Measurements from ENCODE around the gene ATOH7.
"Not testable (repeated sequence)": the region's sequence is repeated elsewhere in the genome, so short reads cannot be mapped to it uniquely, and the experiment has no call there.

ATOH7 gene

DNA sequence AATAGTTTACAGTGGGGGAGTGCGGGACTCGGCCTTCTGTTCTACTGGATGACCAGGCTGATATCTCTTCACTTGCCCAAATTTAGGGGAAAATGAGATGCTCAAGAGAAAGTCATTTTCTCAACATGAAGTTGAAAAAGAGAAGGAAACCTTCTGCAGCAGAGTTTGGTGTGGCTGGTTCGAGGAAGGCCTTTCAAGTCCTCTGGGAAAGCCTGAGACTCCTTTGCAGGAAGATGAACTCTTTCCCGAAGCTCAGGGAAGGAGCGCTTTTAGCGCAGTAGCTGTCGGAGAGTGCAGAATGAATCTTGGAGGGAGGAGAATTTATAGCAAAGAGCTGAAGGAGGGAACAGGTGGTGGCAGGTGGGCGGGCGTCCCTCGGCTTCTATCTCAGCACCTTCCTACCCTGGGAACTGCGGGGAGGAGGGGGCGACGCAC, at the start of gene ATOH7:
ATOH7 (minus strand) TSS at position 297 of the 435 bp plus-strand sequence. CDS start 436 bp downstream, outside the sequence.
- in situ Hi-C loops (cut with MboI; ENCODE audit: low sequenced_read_pairs), result no loop called here

DNA sequence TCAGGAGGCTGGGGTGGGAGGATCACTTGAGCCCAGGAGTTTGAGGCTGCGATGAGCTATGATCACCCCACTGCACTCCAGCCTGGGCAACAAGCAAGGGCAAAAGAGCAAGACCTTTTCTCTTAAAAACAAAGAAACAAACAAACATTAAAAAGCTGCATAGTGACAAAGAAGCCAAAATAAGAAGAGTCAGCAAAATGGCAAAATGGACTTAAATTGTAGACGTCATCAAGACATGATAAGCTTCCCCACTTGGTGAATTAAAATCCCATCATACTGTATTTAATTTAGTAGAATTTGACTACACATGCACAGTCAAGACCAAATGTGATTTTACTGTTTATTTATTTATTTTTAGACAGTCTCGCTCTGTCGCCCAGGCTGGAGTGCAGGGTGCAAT, 48.8 kb upstream of the ATOH7 start:
- in situ Hi-C loops (cut with MboI; ENCODE audit: low sequenced_read_pairs), result no loop called here

DNA sequence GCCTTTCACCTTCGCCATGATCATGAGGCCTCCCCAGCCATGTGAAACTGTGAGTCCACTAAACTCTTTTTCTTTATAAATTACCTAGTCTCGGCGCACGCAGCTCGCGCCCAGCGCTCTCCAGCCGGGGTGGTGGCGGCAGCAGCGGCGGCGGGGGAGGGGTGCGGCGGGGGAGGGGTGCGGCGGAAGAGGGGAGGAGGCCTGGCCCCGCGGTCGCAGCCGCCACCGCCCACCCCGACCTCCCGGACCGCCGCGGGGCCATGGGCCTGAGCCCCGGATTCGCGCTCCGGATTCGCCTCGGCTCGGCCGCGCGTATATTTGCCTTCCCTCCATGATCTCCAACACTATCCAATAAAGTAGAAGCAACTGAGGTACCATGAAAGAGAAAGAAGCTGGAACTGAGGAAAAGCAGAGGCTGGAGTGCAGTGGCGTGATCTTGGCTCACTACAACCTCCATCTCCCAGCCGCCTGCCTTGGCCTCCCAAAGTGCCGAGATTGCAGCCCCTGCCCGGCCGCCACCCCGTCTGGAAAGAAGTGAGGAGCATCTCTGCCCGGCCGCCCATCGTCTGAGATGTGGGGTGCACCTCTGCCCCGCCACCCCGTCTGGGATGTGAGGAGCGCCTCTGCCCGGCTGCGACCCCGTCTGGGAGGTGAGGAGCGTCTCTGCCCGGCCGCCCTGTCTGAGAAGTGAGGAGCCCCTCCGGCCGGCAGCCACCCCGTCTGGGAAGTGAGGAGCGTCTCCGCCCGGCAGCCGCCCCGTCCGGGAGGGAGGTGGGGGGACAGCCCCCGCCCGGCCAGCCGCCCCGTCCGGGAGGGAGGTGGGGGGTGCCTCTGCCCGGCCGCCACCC, 47.2 kb upstream of the ATOH7 start:
- in situ Hi-C loops (cut with MboI; ENCODE audit: low sequenced_read_pairs), result not testable (repeated sequence)

DNA sequence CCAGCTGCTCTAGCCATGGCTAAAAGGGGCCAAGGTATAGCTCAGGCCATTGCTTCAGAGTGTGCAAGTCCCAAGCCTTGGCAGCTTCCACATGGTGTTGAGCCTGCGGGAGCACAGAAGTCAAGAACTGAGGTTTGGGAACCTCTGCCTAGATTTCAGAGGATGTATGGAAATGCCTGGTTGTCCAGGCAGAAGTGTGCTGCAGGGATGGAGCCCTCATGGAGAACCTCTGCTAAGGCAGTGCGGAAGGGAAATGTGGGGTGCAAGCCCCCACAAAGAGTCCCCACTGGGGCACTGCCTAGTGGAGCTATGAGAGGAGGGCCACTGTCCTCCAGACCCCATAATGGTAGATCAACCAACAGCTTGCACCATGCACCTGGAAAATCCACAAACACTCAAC, 45.9 kb upstream of the ATOH7 start:
- in situ Hi-C loops (cut with MboI; ENCODE audit: low sequenced_read_pairs), result not testable (repeated sequence)

DNA sequence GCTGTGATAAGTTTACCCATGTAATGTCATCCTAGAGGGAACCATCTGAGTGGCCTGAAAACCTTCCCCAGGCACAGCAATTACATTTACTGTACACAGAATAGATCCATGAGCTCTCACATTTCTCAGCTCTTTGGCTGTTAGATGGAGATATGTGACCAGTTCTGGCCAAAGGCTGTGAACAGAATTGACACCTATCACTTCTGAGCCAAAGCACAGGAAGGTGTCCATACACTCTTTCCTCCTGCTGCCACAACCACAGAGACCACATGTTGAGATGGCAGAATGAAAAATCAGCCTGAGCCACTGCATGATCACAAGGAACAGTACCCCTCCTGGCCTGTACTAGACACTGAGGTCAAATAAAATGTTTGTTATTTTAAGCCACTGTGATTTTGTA, 44.3 kb upstream of the ATOH7 start:
- in situ Hi-C loops (cut with MboI; ENCODE audit: low sequenced_read_pairs), result no loop called here

DNA sequence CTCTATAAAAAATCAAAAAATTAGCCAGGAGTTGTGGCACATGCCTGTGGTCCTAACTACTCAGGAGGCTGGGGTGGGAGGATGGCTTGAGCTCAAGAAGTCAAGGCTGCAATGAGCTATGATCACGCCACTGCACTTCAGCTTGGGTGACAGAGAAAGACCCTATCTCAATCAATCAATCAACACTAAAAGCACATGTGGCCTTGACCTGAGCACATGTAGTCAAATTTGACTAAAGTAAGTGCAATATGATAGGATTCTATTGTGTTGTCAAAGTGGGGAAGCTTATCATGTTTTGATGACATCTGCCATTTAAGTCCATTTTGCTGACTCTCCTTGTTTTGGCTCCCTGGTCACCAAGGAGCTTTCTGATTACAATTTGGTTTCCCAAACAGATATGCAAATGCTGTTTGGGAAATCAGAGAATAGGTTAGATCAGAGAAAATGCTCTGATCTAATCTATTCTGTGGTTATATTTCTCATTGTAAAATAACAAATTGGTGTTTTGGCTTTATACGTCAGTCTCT, 43.8 kb upstream of the ATOH7 start:
- in situ Hi-C loops (cut with MboI; ENCODE audit: low sequenced_read_pairs), result no loop called here

DNA sequence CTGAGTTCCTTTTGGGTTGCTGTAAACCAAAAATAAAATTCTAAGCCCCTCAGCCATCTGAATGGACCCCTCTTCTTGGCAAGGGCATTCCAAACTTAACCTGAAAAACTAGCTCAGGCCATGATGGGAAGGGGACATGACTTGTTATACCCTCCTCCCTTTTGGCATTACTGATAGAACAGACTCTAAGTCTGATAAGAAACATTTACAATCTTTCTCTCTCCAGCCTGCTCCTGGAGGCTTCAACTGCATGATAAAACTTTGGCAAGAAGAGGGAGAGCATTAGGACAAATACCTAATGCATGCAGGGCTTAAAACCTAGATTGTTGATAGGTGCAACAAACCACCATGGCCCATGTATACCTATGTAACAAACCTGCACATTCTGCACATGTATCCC, 40.9 kb upstream of the ATOH7 start:
- in situ Hi-C loops (cut with MboI; ENCODE audit: low sequenced_read_pairs), result no loop called here

DNA sequence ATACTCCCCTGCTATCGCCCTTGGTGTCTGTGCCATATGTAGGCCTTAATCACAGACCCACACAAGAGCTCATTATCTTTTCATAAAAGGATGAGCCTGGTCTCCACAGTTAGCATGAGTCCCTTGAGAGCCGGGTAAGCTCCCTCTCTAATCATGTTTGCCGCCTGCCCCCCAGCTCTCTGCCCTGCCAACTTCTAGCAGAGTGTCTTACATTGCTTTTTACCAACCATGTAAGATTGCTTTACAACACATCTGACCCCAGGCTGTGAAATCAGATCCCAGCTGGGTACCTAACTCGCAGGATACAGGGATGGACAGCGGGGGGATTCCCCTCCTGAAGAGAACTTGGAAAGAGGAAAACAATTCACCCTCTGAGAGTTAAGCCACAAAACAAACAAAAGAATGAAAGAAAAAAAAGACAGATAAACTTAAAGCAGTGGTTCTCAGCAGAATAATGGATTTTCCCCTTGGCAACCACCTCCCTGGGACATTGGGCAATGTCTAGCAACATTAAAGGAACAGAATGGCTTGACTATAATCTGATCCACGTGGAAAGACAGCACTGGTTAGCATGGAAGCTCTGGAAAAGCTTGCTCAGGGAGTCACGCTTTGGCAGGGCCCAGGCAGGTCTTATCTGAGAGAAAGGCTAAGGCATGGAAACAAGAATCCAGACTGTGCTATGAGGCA, 39.4 kb upstream of the ATOH7 start:
- in situ Hi-C loops (cut with MboI; ENCODE audit: low sequenced_read_pairs), result no loop called here

DNA sequence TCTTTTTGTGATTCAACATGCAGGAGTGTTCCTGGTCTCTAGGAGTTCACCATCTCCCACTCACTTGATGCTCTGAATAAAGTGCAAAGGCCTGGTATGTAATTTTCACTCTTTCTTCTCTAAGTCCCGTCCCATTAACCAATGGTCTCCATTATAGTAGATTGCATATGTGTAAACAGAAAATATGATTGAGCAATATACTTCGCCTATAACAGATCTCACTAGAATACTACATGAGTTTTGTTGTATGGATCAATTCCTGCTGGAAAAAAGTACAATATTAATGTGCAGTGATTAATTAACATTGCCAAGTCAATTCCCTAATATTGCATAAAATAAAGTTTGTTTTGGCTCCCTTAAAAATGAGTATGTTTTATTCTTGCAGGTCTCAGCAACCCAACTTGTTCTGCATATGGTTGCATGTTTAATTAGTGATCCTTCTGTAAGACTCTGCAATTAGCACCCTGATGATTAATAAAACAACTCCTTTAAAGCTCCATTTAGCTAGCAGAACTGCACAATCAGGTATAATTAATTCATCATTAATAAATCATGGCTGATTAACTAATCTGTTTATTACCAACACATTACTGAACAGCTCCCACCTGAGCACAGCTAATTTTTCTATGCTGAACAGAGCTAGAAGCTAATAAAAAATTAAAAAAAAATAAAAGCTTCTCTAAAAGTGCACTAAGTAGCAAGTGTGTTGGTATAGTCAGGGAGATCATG, 37.8 kb upstream of the ATOH7 start:
- in situ Hi-C loops (cut with MboI; ENCODE audit: low sequenced_read_pairs), result no loop called here

DNA sequence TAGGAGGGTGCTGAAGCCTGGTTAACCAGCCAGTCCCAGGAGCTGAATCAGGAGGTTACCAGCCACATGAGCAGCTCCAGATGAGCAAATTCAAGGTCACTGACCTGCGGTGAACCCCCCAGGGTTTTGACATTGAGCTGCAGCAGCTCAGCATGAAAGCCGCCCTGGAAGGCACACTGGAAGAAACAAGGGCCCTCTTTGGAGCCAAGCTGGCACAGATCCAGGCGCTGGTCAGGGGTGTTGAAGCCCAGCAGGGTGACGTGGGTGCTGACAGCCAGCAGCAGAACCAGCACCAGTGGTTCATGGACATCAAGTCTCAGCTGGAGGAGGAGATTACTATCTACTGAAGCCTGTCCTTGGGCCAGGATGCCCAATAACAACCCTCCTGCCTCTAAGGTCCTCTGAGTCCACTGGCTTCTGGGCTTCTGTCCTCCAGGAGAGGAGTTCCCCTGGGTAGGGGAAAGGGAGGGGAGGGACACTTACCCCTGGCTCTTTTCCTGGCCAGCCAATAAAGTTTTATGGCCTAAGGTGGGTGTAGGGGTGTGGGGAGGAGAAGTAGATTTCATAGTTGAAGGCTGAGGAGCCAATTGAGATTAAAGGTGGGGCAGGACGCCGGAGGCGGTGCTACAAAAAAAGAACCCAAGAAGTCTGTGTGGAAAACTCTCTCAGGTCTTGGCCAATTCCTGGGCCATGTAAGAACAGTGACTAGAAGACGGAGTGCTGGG, 29.4 kb upstream of the ATOH7 start:
- in situ Hi-C loops (cut with MboI; ENCODE audit: low sequenced_read_pairs), result no loop called here

DNA sequence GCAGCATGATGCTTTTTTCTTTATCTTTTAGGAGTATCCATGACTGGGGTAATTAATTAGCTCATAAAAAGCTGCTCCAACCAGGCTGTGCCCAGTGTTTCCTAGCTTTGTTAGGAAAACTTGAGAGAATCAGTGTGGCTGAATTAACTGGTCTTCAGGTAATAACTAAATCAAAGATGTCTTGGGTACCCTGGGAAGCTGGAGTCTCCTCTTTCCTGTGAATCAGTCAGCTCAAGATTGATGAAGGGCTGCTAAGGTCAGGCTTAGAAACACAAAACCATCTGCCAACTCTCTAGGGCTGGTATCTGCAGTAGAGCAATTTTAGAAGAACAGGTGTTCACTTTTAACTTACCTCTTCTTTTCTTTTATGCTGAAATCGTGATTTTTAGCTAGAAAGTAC, 21.4 kb upstream of the ATOH7 start:
- in situ Hi-C loops (cut with MboI; ENCODE audit: low sequenced_read_pairs), result no loop called here

DNA sequence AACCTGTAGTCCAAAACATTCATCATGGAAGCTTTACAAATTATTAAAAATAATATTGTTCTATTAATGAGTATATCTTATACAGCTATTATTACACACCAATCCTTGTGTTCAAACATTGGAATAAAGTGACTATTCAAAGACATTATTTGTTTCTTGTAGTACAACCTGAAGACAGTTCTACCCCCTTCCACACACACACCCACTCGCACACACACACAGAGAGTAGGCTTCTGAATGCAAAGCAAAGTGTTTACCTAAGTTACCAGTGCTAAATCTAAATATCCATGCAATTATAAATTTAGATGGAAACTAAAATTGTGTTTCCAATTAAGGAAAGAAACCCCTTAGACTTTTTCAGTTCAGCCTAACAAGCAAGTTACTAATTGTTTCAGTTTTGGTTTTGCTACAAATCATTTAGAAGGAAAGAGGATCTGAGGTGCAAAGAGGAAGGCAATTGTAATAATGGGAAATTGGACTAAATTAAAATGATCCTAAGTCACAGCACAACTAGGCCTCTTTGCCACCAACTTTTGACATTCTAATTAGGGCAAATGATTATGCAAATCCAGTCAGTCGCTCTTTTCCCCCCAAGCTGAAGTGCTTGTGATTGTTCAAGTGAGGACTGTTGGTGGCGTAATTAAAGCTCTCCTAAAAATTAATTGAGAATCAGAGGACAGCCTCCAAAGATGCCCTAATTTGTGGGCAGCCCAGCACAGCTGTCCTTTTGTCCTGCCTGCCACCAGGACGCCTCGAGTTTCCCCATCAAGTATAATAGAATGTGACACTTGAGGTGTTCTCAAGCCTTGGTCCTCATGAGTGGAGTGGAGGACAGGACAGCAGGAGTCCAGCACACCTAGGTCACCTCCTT, 19.9 kb upstream of the ATOH7 start:
- in situ Hi-C loops (cut with MboI; ENCODE audit: low sequenced_read_pairs), result no loop called here

DNA sequence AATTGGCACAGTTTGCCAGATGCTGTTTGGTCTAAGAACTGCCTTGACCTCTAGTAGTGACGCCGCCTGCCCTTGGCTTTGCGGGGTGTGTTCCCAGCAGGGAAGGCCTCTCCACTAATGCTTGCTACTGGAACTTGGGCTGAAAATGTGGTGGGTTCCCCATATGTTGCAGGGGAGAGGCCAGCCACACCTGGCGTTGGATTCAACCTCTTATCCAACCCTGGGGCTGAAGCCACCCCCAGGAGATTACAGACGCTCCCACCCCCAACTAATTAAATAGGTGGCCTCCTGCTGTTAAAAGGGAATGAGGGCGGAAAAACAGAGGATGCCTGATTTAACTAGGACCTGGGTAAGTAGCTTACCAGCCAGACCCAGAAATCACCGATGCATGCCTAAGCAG, 19.2 kb upstream of the ATOH7 start:
- in situ Hi-C loops (cut with MboI; ENCODE audit: low sequenced_read_pairs), result no loop called here

DNA sequence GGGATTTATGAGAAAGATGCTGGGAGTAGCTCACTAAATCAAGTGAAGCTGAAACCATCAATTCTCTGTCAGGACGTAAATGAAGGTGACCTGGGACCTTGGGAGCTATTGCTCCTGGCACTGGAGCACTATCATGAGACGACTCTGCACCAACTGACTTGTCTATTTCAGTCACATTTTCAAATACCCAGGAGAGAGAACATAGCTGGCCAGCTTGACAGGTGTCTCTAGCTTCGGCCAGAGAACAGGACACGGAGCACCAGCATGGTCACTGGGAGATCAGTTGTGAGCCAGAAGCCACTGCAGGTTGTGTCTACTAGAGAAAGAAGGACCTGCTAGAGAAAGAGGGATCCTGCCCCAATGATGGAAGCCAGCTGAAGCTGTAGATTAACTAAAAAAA, 17.4 kb upstream of the ATOH7 start:
- in situ Hi-C loops (cut with MboI; ENCODE audit: low sequenced_read_pairs), result no loop called here

DNA sequence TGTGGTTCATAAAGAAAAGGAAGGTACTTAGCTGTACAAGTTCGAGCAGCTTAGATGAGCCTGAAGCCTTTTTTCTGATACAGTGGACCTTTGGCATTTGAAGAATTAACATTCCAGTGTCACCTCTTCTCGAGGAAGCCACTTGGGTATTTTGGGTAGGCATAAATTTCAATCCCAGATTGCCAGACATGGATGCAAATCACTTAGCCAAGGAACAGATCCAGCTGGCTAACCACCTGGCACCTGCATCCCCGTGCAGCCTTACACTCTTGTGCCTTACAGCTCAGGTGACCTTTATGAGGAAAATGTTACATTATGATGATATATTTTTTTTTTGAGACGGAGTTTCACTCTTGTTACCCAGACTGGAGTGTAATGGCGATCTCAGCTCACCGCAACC, 16.0 kb upstream of the ATOH7 start:
- in situ Hi-C loops (cut with MboI; ENCODE audit: low sequenced_read_pairs), result no loop called here

DNA sequence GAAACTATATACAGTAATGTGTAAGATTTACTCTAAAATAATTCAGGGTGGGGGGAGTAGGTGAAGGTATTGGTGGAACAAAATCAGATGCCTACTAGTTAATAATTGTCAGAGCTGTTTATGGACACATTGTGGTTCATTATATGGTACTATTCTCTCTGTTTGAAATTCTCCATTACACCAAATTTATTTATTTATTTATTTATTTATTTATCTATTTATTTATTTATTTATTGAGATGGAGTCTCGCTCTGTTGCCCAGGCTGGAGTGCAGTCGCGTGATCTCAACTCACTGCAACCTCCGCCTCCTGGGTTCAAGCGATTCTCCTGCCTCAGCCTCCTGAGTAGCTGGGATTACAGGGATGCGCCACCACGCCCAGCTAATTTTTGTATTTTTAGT, 14.5 kb upstream of the ATOH7 start:
- in situ Hi-C loops (cut with MboI; ENCODE audit: low sequenced_read_pairs), result not testable (repeated sequence)

DNA sequence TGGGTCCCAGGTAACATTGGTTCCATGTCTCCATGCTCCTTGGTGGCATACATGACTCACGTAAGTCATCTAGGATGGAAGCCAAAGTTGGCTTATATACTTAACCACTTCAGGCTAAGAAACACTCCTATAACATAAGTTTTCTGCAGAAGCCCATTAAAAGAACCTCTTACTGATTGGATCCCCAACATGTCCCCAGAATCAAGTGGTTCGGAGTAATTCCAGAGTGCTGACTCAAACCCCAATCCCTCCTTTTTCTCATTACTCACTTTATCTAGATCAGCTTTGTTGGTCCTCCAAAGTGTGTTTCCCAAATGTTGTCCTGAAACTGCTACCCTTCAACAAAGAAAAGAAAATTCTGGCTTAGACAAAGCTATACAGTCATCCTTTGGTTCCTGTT, 10.1 kb upstream of the ATOH7 start:
- in situ Hi-C loops (cut with MboI; ENCODE audit: low sequenced_read_pairs), result no loop called here

DNA sequence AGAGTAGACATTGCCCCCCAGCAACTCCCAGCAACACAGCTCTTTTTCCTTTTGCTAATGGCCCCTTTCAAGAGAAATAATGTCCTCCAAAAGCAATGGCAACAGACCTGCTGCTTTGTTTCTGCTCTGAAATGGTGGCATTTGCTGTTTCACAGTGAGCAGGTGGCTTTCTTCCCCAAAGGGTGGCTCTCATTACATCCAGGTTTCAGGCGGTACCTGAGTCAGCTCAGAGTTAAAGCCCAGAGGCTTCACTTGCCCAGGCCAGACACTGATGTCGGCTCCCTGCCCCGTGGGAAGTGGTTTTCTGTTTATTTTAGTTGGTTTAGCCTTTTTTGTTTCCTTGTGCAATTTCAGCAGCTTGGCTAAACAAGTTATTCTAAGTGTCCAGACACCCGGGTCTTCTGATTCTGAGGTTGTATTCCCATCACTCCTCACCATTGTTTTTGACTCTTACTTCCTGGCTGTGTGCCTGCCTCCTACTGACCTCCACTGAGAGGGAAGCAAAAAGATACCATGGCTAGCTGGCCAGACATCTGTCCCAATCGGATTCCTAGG, 7.8 kb upstream of the ATOH7 start:
- in situ Hi-C loops (cut with MboI; ENCODE audit: low sequenced_read_pairs), result no loop called here

DNA sequence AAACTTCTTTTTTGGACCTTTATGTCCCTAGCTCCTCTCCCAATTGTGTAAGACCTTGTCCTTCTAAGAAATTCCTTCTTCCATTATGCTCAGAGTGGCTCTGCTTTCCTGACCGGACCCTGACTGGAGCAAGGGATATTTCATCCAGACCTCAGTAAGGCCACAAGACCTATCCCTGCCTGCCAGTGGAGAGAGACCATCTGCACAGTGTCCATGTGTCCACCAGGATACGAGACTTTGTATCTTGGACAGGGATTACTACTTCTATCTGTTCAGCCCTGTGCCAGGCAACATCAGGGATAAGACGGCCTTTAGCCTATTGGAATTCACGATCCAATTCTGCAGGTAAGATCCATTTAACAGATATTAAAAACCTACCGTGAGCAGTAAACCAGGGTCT, 7.2 kb upstream of the ATOH7 start:
- in situ Hi-C loops (cut with MboI; ENCODE audit: low sequenced_read_pairs), result no loop called here

DNA sequence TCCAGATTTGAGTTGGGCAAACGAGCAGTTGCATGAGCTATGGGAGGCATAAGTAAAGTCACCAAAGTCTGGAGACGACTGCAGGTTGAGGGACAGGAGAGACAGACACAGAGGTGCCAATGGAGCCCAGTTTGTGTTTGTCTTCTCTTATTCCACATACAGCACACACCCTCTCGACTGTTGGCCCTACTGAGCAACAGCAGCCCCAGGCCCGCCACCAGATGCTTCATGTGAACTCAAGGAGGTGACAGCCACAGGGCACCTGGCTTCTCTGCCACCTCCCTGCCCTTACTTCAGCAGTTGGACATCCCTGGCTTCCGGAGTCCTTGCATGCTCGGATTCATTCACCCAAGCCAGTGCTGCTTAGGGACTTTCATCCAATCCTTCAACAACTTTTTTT, 6.5 kb upstream of the ATOH7 start:
- in situ Hi-C loops (cut with MboI; ENCODE audit: low sequenced_read_pairs), result no loop called here

Data from HL-60/S4 (cell line).